H1 (cell line): ENCODE results near the gene PRKCZ. TPM values are rescaled to one million over a fixed set of nuclear protein-coding genes. Genes with fewer than 3 reads are reported as not detected.

ENCODE experiments used
- CTCF ChIA-PET: fragments of 300-600 bp; sonication (Branson Sonifier 250); formaldehyde crosslinking; loops from one replicate; lab custom pipeline; 2021; ENCODE audit not compliant: partially characterized antibody; lab: Charles Lee
- POLR2A ChIA-PET: fragments of 300-600 bp; sonication (Branson Sonifier 250); formaldehyde crosslinking; loops from one replicate; lab custom pipeline; 2021; ENCODE audit warnings: inconsistent platforms; ENCODE audit not compliant: partially characterized antibody; lab: Charles Lee
- DNase-seq, 2 experiments: peaks; one replicate each; pipeline versions ENCODE4 v3.0.0 to v3.0.0-alpha.2; 2010 to 2022; ENCODE audit warnings: low spot score in 2 of 2, low read depth in 1 of 2, mixed read lengths in 1 of 2
- FAIRE-seq: peaks from 2 replicates; lab custom pipeline; 2011; peaks lifted over from hg19 to GRCh38; lab: Jason Lieb, UNC
- H2AFZ ChIP-seq: 2 replicates; pipeline ENCODE4 v1.8.1; 2012; ENCODE audit warnings: low read length, inconsistent platforms
- H2AK5ac ChIP-seq: 2 replicates; pipeline ENCODE4 v1.6.1; 2013; ENCODE audit warnings: low read depth, low read length
- H2BK120ac ChIP-seq: replicated peaks from 2 replicates; pipeline ENCODE3; 2013; ENCODE audit warnings: low read depth, low read length, inconsistent platforms
- H2BK12ac ChIP-seq: 2 replicates; pipeline ENCODE4 v1.6.1; 2013; ENCODE audit warnings: low read depth, low read length
- H2BK15ac ChIP-seq: 2 replicates; pipeline ENCODE4 v1.6.1; 2013; ENCODE audit warnings: low read length
- H2BK20ac ChIP-seq: 2 replicates; pipeline ENCODE4 v1.6.1; 2013; ENCODE audit warnings: low read length
- H2BK5ac ChIP-seq: 2 replicates; pipeline ENCODE4 v1.6.1; 2013; ENCODE audit warnings: low read depth, low read length
- H3K14ac ChIP-seq: 2 replicates; pipeline ENCODE4 v1.6.1; 2013; ENCODE audit warnings: inconsistent platforms; ENCODE audit not compliant: insufficient read length
- H3K18ac ChIP-seq: 2 replicates; pipeline ENCODE4 v1.6.1; 2013; ENCODE audit warnings: low read length; ENCODE audit errors: extremely low read depth
- H3K23ac ChIP-seq: 2 replicates; pipeline ENCODE4 v1.6.1; 2013; ENCODE audit warnings: inconsistent platforms; ENCODE audit not compliant: insufficient read length
- H3K23me2 ChIP-seq: 2 replicates; pipeline ENCODE4 v1.6.1; 2013; ENCODE audit warnings: low read depth, low read length
- H3K27ac ChIP-seq: 2 replicates; pipeline ENCODE4 v1.6.1; 2011; ENCODE audit warnings: low read depth, low read length, inconsistent platforms
- H3K27me3 ChIP-seq, 4 experiments: replicated peaks in 1 of 4; 1 replicate in 1 of 4; 2 replicates in 3 of 4; pipeline versions ENCODE4 v1.6.1 to v1.8.1; 2011 to 2013; ENCODE audit warnings: low read length in 3 of 4, mild to moderate bottlenecking in 3 of 4, inconsistent platforms in 2 of 4, mixed read lengths in 2 of 4, moderate library complexity in 1 of 4; ENCODE audit not compliant: control insufficient read depth in 3 of 4, insufficient read depth in 3 of 4; ENCODE audit errors: extremely low read depth in 1 of 4
- H3K36me3 ChIP-seq, 4 experiments: 2 replicates each; pipeline versions ENCODE4 v1.6.1 to v1.8.1; 2011 to 2013; ENCODE audit warnings: mild to moderate bottlenecking in 4 of 4, low read length in 3 of 4, moderate library complexity in 2 of 4, control low read depth in 1 of 4, inconsistent platforms in 1 of 4; ENCODE audit not compliant: insufficient read depth in 4 of 4, control insufficient read depth in 2 of 4
- H3K4ac ChIP-seq: replicated peaks from 2 replicates; pipeline ENCODE3; 2013; ENCODE audit warnings: low read length, low read depth, mixed read lengths, inconsistent platforms; ENCODE audit not compliant: insufficient read length
- H3K4me1 ChIP-seq, 4 experiments: replicated peaks in 1 of 4; 1 replicate in 1 of 4; 2 replicates in 3 of 4; pipeline versions ENCODE4 v1.6.1 to v1.8.1; 2011 to 2013; ENCODE audit warnings: low read length in 3 of 4, inconsistent platforms in 2 of 4, mixed read lengths in 1 of 4; ENCODE audit not compliant: insufficient read depth in 4 of 4, control insufficient read depth in 3 of 4
- H3K4me2 ChIP-seq, 2 experiments: 2 replicates each; pipeline versions ENCODE4 v1.6.1 to v1.8.1; 2011 to 2013; ENCODE audit warnings: low read depth in 2 of 2, low read length in 2 of 2, control low read depth in 1 of 2, inconsistent platforms in 1 of 2, mild to moderate bottlenecking in 1 of 2; ENCODE audit not compliant: insufficient read depth in 1 of 2
- H3K4me3 ChIP-seq, 4 experiments: fragments of 200-600, 300-600 bp in 1 of 4; sonication (generic), shearing (Covaris generic), sonication (Bioruptor Twin) in 1 of 4; 2 replicates each; pipeline versions ENCODE4 v1.5.1 to v1.8.1; 2011 to 2016; ENCODE audit warnings: low read length in 4 of 4, low read depth in 3 of 4, control low read depth in 2 of 4, inconsistent platforms in 2 of 4, mild to moderate bottlenecking in 2 of 4, mixed read lengths in 1 of 4, moderate library complexity in 1 of 4; ENCODE audit not compliant: insufficient read depth in 2 of 4; ENCODE audit errors: extremely low read depth in 1 of 4
- H3K56ac ChIP-seq: replicated peaks from 2 replicates; pipeline ENCODE3; 2013; ENCODE audit warnings: low read depth, mild to moderate bottlenecking, mixed read lengths, low read length, inconsistent platforms; ENCODE audit not compliant: insufficient read length
- H3K79me1 ChIP-seq: 2 replicates; pipeline ENCODE4 v1.6.1; 2013; ENCODE audit warnings: low read depth, low read length, control low read depth
- H3K79me2 ChIP-seq, 2 experiments: 2 replicates each; pipeline versions ENCODE4 v1.6.1 to v1.8.1; 2012 to 2013; ENCODE audit warnings: low read length in 2 of 2, mild to moderate bottlenecking in 2 of 2, inconsistent platforms in 1 of 2; ENCODE audit not compliant: insufficient read depth in 2 of 2, control insufficient read depth in 1 of 2
- H3K9ac ChIP-seq, 4 experiments: replicated peaks in 1 of 4; 1 replicate in 1 of 4; 2 replicates in 3 of 4; pipeline versions ENCODE4 v1.6.1 to v1.8.1; 2011 to 2013; ENCODE audit warnings: low read depth in 3 of 4, low read length in 3 of 4, control low read depth in 2 of 4, mild to moderate bottlenecking in 2 of 4, moderate library complexity in 2 of 4, inconsistent platforms in 1 of 4; ENCODE audit errors: extremely low read depth in 1 of 4
- H3K9me3 ChIP-seq, 2 experiments: 2 replicates each; pipeline versions ENCODE4 v1.6.1 to v1.8.1; 2012 to 2013; ENCODE audit warnings: mild to moderate bottlenecking in 2 of 2, moderate library complexity in 2 of 2, control low read depth in 1 of 2, inconsistent platforms in 1 of 2, low read depth in 1 of 2, low read length in 1 of 2, mixed read lengths in 1 of 2; ENCODE audit not compliant: insufficient read depth in 2 of 2
- H4K20me1 ChIP-seq, 2 experiments: replicated peaks in 1 of 2; 2 replicates each; pipeline versions ENCODE3 to v1.8.1; 2011 to 2013; ENCODE audit warnings: inconsistent platforms in 2 of 2, low read length in 2 of 2, mild to moderate bottlenecking in 1 of 2; ENCODE audit not compliant: insufficient read depth in 2 of 2, control insufficient read depth in 1 of 2
- H4K5ac ChIP-seq: 2 replicates; pipeline ENCODE4 v1.6.1; 2013; ENCODE audit warnings: low read length, low read depth, mixed read lengths, inconsistent platforms; ENCODE audit not compliant: insufficient read length
- H4K8ac ChIP-seq: 2 replicates; pipeline ENCODE4 v1.8.0; 2013; ENCODE audit warnings: mild to moderate bottlenecking, moderate library complexity, low read length, inconsistent platforms; ENCODE audit not compliant: insufficient read depth; ENCODE audit errors: extremely low read depth
- H4K91ac ChIP-seq: replicated peaks from 2 replicates; pipeline ENCODE3; 2013; ENCODE audit warnings: low read length, mixed read lengths, inconsistent platforms; ENCODE audit not compliant: insufficient read length
- BCL11A ChIP-seq, 2 experiments: IDR thresholded peaks; one replicate each; pipeline ENCODE4 v1.6.1; 2011; ENCODE audit warnings: low read depth in 2 of 2, low read length in 2 of 2, mild to moderate bottlenecking in 2 of 2
- GABPA ChIP-seq: IDR thresholded peaks from 2 replicates; pipeline ENCODE4 v1.6.1; 2011; ENCODE audit warnings: mild to moderate bottlenecking, low read length, moderate library complexity, borderline replicate concordance; ENCODE audit not compliant: insufficient read depth
- RNF2 ChIP-seq: fragments of 200-900, 300-1000 bp; sonication (generic); IDR thresholded peaks from 2 replicates; pipeline ENCODE4 v1.7.1; 2016; ENCODE audit warnings: borderline replicate concordance, low read depth, mild to moderate bottlenecking, antibody characterized with exemption, low read length; ENCODE audit not compliant: poor library complexity, severe bottlenecking; ENCODE audit errors: missing control alignments
- WGBS, 2 experiments: shearing (Covaris generic) in 1 of 2; methylation state at CpG; one replicate each; pipeline versions ENCODE4 v1.1.6 to v1.1.7; 2013 to 2015; ENCODE audit warnings: low lambda C conversion rate in 2 of 2, mixed read lengths in 2 of 2, inconsistent platforms in 1 of 2, low coverage in 1 of 2, missing lambda C conversion rate in 1 of 2; ENCODE audit not compliant: insufficient replicate concordance in 2 of 2, insufficient coverage in 1 of 2, insufficient read length in 1 of 2; ENCODE audit errors: extremely low coverage in 1 of 2, missing lambda C conversion rate in 1 of 2; 5-methylcytosine and 5-hydroxymethylcytosine counted together
- polyA plus RNA-seq, 7 experiments: library from polyadenylated mRNA; depleted of rRNA in 3 of 7; stranded (reverse) in 5 of 7; unstranded in 2 of 7; fragments of >200 nt in 5 of 7; fragments of 200-250 nt in 2 of 7; gene quantifications; 1 replicate in 5 of 7; 2 replicates in 1 of 7; 4 replicates in 1 of 7; pipeline versions ENCODE4 v1.2.1 to v1.2.3, GENCODE V29; 2011 to 2013; ENCODE audit warnings: missing spikeins in 2 of 7, mixed read lengths in 2 of 7
- total RNA-seq: library from RNA; stranded (reverse); fragmentation: NEBNext Ultra II Directional; extraction: Animal tissue kit (Norgen Biotek cat#: 25700); gene quantifications from 2 replicates; pipeline ENCODE4 v1.2.1, GENCODE V29; 2021
- TF ChIP-seq, protein P1 (sequence below): IDR thresholded peaks from 2 replicates; pipeline ENCODE4 v1.6.1; 2012; ENCODE audit warnings: inconsistent platforms

The PRKCZ gene
- total and polyA plus RNA-seq, 2 of the 8 experiments (the other 6 are each of a cell fraction or from before 2014, with no cell fraction given): 37.4 to 45.1 TPM

DNA sequence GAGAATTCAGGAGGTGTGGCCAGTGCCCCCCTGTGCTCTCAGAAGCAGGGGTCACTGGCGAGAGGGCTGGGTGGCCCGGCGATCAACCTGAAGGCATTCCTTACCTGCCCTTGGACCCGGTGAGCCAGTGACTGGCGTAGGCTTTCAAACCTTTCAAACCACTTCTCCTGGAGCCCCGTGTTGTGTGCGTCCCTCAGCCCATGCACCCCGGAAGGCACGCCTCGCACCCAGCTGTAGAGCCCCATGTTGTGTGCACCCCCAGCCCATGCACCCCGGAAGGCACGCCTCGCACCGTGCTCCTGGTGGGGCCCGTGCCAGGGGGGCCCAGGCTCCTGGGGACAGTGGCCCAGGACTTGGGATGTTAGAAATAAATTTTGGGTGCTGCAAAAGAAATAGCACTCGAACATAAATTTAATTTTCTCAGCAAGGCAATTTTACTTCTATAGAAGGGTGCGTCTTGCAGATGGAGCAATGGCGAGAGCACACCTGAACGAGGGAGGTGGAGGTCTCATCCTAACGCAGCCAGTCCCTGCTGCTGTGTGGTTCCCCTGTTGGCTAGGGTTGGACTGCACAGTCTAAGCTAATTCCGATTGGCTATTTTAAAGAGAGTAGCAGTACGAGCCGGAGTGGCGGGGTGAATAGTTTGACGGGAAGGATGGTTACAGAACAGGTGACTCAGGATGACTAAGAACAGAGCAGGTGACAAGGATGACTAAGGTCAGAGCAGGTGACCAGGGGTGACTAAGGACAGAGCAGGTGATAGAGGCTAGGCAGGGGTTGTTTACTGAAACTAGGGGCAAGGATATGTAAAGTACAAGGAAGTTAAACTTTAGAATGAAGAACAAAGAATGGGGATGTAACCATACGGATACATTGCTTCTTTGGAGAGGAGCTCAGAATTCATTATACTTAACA lies 47.4 kb downstream of the PRKCZ start:
- H3K36me3 ChIP-seq: no peaks in the 10 kb centered on the region; a peak in 1 of 8 replicates
- H3K27ac ChIP-seq: no peak overlapping the region
- no peak for DNase-seq
- no peak overlapping the region for H4K5ac ChIP-seq
- H2BK120ac ChIP-seq: no peak overlapping the region
- no peak overlapping the region for H2AFZ ChIP-seq
- no peak overlapping the region for H3K4me3 ChIP-seq
- H3K14ac ChIP-seq: no peak overlapping the region
- H3K9me3 ChIP-seq: no peaks in the 10 kb centered on the region
- no peak overlapping the region for H2BK5ac ChIP-seq
- no peak overlapping the region for H4K8ac ChIP-seq
- no peaks in the 10 kb centered on the region; a peak in 1 of 4 replicates for H3K79me2 ChIP-seq
- no peak for FAIRE-seq
- no peak overlapping the region for H4K91ac ChIP-seq
- no peak overlapping the region for H3K23ac ChIP-seq
- no peak overlapping the region for H2BK12ac ChIP-seq
- H3K56ac ChIP-seq: no peak overlapping the region
- no peak overlapping the region; the same call in 1 of the 2 replicates for H3K18ac ChIP-seq
- ChIA-PET POLR2A (interaction anchor here (1.2 kb wide), 1 partner anchor 32 kb away, joined by 3 read pairs; no protein-coding TSS in a partner anchor), CTCF (interaction anchor here (0.8 to 1.6 kb wide), 5 partner anchors 8 to 137 kb away, joined by 3 to 5 read pairs (median 3); no protein-coding TSS in a partner anchor)
- no peak for TF ChIP-seq BCL11A (IDR thresholded peaks at IDR 0.05; ENCODE audit: low read depth in 2 of 2, low read length in 2 of 2)
- TF ChIP-seq, protein P1, sequence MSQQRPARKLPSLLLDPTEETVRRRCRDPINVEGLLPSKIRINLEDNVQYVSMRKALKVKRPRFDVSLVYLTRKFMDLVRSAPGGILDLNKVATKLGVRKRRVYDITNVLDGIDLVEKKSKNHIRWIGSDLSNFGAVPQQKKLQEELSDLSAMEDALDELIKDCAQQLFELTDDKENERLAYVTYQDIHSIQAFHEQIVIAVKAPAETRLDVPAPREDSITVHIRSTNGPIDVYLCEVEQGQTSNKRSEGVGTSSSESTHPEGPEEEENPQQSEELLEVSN: no peak
- no peak for TF ChIP-seq GABPA
- no peak for TF ChIP-seq RNF2
- H2BK15ac ChIP-seq: no peak overlapping the region
- 93% methylated on average over 26 of the region's 26 CpGs; no CpG with 5 or more reads in 1 of the 2 experiments for WGBS, 2 experiments
- peaks cover 18% of the 10 kb centered on the region for H3K79me1 ChIP-seq
- H3K23me2 ChIP-seq: no peaks in the 10 kb centered on the region
- H2AK5ac ChIP-seq: no peak overlapping the region
- H3K9ac ChIP-seq: no peak overlapping the region
- H3K4me1 ChIP-seq: peaks cover 0 to 6% (median under 1%) of the 10 kb centered on the region in 4 experiments; a peak in 3 of 7 replicates
- H3K4ac ChIP-seq: no peak overlapping the region
- peaks cover 2 to 15% of the 10 kb centered on the region in 2 experiments for H4K20me1 ChIP-seq
- no peak overlapping the region for H2BK20ac ChIP-seq
- H3K27me3 ChIP-seq: no peaks in the 10 kb centered on the region
- no peak overlapping the region for H3K4me2 ChIP-seq
